ENCODE measurements around the gene CNGB1. TPM values are rescaled to one million over a fixed set of nuclear protein-coding genes. Genes with fewer than 3 reads are reported as not detected.

Gene CNGB1
- total RNA-seq, 4 donors from 2014 or later: not detected

DNA sequence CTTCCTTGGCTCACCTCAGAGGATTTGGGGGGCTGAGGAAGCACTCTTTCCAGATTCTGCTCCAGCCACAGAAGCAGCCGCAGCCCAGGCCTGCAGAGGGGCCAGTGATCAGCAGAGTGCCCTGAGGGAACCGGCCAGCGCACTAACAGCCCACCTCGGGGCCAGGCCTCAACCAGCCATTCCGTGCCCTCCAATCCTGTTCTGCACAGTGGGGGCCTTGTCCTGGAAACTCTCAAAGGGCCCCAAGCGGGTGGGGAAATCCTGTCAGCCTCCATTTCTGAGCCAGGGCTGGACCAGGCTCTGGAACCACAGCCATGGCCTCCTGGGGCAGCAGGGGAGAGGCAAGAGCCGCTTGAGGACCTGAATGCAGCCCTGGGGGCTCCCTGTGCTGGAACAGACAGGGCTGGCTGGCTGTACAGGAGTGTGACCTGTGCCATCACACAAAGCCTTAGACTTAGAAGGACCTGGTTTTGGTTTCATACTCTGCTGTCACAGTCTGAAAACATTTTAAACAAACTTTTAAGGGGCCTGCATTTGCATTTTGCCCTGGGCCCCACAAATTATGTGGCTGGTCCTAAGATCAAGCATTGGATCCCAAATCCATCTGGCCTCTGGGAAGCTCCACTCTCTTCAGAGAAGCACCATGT is 10.0 kb downstream of the CNGB1 start:
- WGBS, 2 donors: 88 to 89% methylated on average over 6 to 7 of the region's 7 CpGs
- no peak overlapping the region for H3K4me3 ChIP-seq (ENCODE audit: low read depth, poor library complexity, severe bottlenecking)
- intact Hi-C loops (cut with DNase I; ENCODE audit: low total_unique reads): no loop called here
- no peak for DNase-seq (ENCODE audit: low spot score in 2 of 2)
- TF ChIP-seq, protein P1, sequence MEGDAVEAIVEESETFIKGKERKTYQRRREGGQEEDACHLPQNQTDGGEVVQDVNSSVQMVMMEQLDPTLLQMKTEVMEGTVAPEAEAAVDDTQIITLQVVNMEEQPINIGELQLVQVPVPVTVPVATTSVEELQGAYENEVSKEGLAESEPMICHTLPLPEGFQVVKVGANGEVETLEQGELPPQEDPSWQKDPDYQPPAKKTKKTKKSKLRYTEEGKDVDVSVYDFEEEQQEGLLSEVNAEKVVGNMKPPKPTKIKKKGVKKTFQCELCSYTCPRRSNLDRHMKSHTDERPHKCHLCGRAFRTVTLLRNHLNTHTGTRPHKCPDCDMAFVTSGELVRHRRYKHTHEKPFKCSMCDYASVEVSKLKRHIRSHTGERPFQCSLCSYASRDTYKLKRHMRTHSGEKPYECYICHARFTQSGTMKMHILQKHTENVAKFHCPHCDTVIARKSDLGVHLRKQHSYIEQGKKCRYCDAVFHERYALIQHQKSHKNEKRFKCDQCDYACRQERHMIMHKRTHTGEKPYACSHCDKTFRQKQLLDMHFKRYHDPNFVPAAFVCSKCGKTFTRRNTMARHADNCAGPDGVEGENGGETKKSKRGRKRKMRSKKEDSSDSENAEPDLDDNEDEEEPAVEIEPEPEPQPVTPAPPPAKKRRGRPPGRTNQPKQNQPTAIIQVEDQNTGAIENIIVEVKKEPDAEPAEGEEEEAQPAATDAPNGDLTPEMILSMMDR (IDR thresholded peaks at IDR 0.05): no peak
- no peak for TF ChIP-seq POLR2A (IDR thresholded peaks at IDR 0.05)

DNA sequence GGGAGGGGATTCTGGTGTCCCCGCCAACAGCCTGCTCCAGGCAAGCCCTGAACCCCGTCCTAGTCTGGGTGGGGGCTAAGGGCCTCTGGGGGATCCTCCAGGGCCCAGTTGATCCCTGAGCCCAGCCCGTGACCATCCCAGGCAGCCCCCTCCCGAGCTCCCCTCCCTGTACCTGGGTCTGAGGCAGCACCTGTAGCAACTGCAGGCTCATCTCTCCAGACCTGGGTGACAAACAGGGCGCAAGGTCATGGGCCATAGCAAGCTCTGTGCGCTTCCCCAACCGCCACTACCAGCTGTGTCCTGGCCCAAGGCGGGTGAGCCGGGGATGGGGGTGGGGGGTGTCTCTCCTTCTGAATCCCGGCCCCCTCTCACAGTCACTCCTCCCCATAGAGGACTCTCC is 10.6 kb downstream of the CNGB1 start:
- 90% methylated on average over 3 to 10 of the region's 10 CpGs for WGBS, 2 donors
- TF ChIP-seq, protein P1 (IDR thresholded peaks at IDR 0.05): no peak
- TF ChIP-seq POLR2A (IDR thresholded peaks at IDR 0.05): no peak
- intact Hi-C loops (cut with DNase I; ENCODE audit: low total_unique reads): no loop called here
- H3K4me3 ChIP-seq (ENCODE audit: low read depth, poor library complexity, severe bottlenecking): no peak overlapping the region
- DNase-seq (ENCODE audit: low spot score in 2 of 2): no peak

DNA sequence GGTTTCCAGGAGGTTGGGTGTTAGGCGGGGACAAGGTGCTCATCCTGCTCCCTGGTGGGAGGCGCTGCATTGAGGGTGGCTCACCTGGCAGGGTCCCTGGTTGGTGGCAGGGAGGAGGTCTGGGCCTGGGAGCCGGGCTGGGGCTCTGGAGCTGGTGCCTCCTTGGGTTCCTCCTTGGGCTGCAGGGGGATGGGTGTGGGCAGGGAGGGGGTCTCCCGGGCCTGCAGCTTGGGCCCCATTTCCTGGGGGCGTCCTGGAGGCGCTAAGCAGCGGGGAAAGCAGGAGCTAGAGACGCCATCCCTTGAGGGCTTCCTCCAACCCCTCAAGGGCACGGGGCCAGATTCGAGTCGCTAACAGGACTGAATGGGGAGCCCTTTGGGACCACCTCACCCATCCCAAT is 11.1 kb downstream of the CNGB1 start:
- intact Hi-C loops (cut with DNase I; ENCODE audit: low total_unique reads): no loop called here
- no peak for DNase-seq (ENCODE audit: low spot score in 2 of 2)
- H3K4me3 ChIP-seq (ENCODE audit: low read depth, poor library complexity, severe bottlenecking): no peak overlapping the region
- WGBS, 2 donors: 80 to 92% methylated on average over 10 to 11 of the region's 11 CpGs
- TF ChIP-seq, protein P1 (IDR thresholded peaks at IDR 0.05): no peak
- no peak for TF ChIP-seq POLR2A (IDR thresholded peaks at IDR 0.05)

DNA sequence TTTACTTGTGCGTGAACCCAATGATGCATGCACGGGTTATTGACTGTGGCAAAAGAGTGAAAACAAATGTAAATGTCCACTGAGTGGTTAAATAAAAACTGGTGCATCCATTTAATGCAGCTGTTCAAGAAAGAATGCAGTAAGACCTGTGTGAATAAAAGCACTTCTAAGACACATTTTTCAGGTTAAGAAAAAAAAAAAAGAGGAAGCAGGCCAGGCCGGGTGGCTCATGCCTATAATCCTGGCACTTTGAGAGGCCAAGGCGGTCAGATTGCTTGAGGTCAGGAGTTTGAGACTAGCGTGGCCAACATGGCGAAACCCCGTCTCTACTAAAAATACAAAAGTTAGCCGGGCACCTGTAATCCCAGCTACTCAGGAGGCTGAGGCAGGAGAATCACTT is 11.8 kb downstream of the CNGB1 start:
- intact Hi-C loops (cut with DNase I; ENCODE audit: low total_unique reads): no loop called here
- no peak for DNase-seq (ENCODE audit: low spot score in 2 of 2)
- H3K4me3 ChIP-seq (ENCODE audit: low read depth, poor library complexity, severe bottlenecking): no peak overlapping the region
- 81 to 85% methylated on average over 8 of the region's 8 CpGs for WGBS, 2 donors
- TF ChIP-seq, protein P1 (IDR thresholded peaks at IDR 0.05): no peak
- no peak for TF ChIP-seq POLR2A (IDR thresholded peaks at IDR 0.05)

DNA sequence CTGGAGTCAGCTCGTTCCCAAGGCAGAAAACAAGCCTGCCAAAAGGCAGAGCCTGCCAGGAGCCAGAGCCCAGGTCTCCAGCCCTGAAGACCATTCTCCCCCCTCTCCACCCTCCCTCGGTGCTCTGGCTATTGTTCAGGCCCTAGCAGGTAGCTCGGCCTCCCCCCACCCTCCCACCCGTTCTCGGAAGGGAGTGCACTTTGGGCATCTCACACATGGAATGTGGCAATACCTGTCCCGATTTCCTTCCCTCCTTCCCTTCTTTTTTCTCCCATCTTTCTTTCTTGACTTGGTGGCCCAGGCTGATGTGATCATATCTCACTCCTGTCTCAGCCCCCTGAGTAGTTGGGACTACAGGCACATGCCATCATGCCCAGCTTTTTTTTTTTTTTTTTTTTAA is 12.4 kb downstream of the CNGB1 start:
- TF ChIP-seq POLR2A (IDR thresholded peaks at IDR 0.05): no peak
- TF ChIP-seq, protein P1 (IDR thresholded peaks at IDR 0.05): no peak
- intact Hi-C loops (cut with DNase I; ENCODE audit: low total_unique reads): no loop called here
- DNase-seq (ENCODE audit: low spot score in 2 of 2): no peak
- no peak overlapping the region for H3K4me3 ChIP-seq (ENCODE audit: low read depth, poor library complexity, severe bottlenecking)
- WGBS, 2 donors: 31 to 53% methylated on average over 6 of the region's 6 CpGs
